Stimulated activated naive CD4-positive, alpha-beta T cell treated with Interleukin-2 at 50 U/mL for 16 hours (primary cell): Measurements from ENCODE around the gene PTPN7.
"Not testable (repeated sequence)": the region's sequence is repeated elsewhere in the genome, so short reads cannot be mapped to it uniquely, and the experiment has no call there.

Experiments used
- DNase-seq: peaks from one replicate; lab custom pipeline; 2025; lab: John Stamatoyannopoulos, UW

The PTPN7 gene

DNA sequence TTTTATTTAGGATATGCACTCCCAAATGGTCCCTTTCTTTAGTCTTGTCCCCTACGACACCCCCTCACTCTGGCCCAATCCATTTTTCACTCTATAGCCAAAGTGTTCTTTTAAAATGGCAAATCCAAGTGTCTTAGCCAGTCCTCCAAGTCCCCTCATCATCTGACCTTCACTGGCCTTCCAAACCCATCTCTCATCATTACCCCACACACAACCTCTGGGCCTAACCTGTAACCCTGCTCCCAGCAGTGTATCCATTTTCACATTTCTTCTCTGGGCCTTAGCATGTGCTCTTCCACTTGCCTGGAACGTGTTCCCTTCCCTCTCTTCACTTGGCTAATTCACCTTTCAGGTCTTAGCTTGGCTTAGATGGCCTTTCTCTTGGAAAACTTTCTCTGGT is 9.4 kb downstream of the PTPN7 start:
- no peak for DNase-seq

GRCh38 chr1:202150602-202151001 is 9.8 kb downstream of the PTPN7 start:
- DNase-seq: no peak

DNA sequence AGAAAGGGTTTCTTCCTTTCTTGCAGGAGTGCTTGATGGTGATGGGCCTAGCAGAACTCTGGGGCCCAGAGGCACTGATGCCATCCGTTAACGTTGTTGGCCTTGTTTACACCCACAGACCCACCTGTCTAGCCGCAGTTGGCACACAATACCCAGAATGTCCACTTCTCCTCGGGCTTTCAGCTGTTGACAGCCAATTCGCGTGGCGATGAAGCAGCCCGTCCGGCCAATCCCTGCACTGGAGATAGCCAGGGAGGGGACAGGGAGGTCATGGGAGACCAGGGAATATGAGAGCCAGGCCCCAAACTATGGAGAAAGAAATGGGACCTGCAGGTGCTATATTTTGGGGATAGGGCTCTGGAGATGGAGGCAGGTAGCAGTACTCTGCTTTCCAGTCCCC is 10.2 kb downstream of the PTPN7 start:
- no peak for DNase-seq

DNA sequence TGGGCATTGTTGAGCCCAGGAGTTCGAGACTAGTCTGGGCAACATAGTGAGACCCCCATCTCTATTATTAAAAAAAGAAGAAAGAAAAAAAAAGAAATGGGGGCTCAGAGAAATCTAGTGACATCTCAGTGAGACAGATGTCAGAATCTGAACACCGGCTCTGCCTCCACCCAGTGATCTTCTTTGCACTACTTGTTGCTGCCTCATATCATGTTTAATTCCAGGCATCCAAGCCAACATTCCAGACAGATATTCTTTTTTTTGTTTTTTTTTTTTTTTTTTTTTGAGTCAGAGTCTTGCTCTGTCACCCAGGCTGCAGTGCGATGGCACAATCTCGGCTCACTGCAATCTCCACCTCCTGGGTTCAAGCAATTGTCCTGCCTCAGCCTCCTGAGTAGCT is 10.8 kb downstream of the PTPN7 start:
- no peak for DNase-seq

- no peak for DNase-seq
These were observed 12.0 kb downstream of the PTPN7 start for GRCh38 chr1:202148391-202148790.

DNA sequence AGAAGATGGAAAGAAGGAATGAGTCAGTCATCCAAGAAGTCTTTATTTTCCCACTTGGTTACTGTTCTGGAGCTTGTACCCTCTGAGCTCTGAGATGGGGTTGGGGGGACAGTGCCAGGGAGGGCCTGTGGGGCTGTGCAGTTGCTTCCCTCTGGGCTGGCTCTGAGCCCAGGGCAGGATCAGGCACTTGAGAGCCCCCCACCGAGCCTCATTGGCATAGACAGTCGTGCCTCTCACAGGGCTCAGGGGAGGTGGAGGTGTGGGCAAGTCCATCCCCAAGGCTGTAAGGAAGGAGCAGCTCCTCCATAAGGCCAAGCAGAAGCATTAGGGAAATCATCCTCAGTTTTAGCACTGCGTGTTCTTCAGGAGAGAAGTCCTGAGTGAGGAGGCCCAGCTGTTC is 13.4 kb downstream of the PTPN7 start:
- no peak for DNase-seq

DNA sequence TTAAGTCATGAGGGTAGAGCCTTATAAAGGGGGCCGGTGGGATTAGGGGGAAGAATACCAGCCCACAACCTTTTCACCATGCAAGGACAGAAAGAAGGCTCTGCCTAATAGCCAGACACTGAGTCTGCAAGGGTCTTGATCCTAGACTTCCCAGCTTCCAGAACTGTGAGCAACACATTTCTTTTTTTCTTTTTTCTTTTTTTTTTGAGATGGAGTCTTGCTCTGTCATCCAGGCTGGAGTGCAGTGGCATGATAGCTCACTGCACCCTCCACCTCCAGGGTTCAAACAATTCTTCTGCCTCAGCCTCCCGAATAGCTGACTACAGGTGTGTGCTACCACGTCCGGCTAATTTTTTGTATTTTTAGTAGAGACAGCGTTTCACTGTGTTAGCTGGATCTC is 14.1 kb downstream of the PTPN7 start:
- DNase-seq: no peak

GRCh38 chr1:202145744-202146140 is 14.7 kb downstream of the PTPN7 start:
- DNase-seq: not testable (repeated sequence)

- DNase-seq: peak; percentile 30
These were observed 15.2 kb downstream of the PTPN7 start for GRCh38 chr1:202145068-202145743.

DNA sequence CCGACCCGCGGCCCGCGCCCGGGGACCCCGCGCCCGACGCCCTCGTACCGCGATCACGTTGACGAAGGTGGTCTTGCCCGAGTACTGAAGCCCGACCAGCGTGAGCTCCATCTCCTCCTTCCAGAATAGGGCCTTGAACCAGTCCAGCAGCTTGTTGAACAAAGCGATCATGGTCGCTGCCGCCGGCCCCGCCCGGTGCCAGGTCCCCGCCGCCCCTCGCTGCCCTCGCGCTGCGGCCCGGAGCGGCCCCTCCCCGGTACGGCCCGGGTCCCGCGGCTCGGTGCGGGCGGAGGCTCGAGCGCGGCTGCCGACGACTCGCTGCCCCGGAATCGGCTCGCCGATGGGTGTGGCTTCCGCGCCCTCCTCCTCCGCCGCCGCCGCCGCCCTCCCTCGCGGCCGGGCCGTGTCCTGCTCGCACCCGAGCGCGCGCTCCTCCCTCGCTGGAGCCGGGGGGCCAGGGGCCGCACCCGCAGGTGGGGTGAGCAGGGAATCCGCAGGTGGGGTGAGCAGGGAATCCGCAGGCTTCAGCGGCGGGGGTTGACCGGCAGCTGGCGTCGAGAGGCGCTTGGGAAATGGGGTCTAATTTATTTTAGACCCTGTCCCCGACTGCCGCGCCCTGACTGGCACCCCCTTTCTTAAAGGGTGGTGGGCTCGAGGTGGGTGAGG is 15.9 kb downstream of the PTPN7 start, which contains the start of gene ARL8A:
TSS of gene ARL8A (minus strand) at position 336 of the 666 bp plus-strand sequence. CDS start at position 171, 165 bp downstream.
- DNase-seq: peak; percentile 66

DNA sequence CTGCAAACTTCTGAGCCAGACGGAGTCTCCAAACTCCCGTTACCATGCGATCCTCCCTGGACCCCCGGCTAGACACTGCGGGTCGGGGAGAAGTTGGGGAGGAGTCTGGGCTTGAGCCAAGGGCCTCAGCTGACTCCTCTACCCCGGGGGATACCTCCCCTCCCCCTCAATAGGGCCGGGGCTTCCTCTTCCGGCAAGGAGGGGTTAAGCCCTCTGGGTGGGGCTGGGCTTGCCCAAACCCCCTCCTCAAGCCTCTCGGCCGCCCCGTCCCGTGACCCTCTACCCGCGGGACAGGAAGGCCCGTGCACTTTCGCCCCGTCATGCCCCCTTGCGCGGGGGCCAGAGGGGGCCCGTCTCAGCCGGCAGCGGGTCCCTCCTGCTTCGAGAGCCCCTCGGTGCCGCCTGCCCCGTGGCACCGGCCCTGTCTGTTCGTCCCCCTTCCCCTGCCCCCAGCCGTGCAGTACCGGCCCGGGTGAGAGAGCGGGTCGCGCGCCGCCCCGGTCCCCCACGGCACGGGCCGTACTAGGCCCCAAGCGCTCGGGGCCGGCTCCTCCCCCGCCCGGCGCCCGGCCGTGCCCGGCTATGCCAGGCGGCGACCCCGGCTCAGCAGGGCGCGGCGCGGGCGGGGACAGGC is 16.5 kb downstream of the PTPN7 start:
- DNase-seq: peak; percentile 14

DNA sequence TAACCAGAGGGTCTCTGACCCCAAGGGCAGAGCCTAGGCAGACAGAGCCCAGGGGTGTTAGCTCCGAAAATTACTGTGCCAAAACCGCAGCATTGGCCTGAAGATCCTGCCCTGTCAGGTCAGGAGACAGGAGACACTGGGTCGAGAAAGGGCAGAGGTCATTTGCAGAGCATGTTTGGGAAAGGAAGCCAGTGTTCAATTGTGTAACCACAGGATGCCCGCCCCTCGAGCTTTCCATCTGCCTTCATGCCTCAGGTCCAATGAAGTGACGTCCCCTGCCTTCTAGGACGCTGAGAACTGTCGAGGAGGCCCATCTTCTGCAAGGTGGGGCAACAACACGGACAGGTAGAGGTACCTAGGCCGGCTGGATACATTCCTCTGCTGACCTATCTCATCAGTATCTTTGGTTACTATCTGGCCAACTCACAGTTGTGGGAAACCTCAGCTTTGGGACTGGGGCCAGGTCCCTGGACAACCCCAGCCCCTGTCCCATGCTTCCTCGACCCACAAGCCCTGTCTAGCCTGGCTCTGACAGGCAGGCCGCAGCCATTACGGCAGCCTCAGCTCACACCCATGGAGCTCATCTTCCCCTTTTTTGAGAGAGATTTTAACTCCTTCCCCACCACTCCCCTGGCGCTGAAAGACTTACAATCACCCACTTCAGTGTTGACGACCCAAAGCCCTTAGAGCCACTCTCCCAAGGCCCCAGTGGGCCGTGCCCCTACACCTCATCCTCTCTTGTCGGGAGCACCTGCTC is 17.2 kb downstream of the PTPN7 start:
- DNase-seq: no peak

GRCh38 chr1:202141468-202141867 is 18.9 kb downstream of the PTPN7 start:
- not testable (repeated sequence) for DNase-seq

DNA sequence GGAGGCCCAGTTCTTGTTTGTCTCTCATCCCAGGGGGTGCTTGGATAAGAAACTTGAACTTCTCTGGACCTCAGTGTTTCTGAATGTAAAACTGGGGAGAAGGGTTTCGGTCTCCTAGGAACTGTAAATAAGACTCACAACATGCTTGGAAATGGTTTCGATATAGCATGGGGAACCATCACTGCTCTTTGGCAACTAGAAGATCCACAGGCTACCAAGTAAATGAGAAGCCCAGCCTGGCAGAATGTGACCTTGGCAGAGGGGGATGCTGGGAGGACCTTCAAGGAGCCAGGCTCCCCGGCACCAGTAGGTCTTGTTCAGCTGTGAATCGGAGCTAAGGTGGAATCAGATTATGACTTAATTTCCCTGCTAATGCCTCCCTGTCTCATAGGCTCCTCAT is 19.6 kb downstream of the PTPN7 start:
- no peak for DNase-seq

- peak; percentile 16 for DNase-seq
These were observed 25.1 kb downstream of the PTPN7 start for GRCh38 chr1:202135221-202135721.

GRCh38 chr1:202134645-202135172 is 25.7 kb downstream of the PTPN7 start:
- DNase-seq: no peak

DNA sequence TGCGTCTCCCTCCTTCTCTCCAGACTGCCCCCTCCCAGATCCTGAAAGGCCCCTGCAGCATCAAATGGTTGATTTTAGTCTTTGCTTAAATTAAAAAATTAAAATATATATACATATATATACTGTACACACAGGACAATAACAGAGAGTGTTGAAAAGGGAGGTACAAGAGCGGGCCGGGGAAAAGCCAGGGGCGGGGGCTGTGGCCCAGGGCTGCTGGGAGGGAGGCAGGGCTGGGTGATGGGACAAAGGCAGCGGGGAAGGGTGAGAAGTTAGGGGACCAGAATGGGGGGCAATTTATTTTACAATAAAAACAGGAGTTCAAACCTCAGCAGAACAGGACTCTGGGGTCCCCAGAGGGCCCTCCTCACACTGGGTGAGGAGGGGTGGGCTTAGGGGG is 26.4 kb downstream of the PTPN7 start:
- DNase-seq: no peak

DNA sequence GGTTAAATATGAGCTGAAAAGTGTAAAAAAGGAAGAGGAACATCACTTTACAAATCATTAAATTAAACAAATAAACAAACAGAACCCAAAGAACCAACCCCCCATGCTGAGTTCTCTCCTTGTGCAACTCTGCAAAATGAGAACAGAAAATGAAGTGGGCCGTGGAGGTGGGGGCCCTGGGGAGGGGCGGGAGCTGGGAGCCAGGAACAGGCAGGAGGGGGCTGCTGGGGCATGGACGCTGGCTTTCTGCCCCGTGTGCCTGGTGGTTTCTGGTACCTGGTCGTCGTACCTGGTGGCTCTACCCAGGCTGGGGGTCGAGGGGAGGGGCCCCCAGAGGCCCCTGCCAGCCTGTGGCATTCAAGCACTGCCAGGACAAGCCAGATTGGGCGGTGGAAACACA is 26.9 kb downstream of the PTPN7 start:
- no peak for DNase-seq

- DNase-seq: no peak
These were observed 27.4 kb downstream of the PTPN7 start for GRCh38 chr1:202133001-202133400.

- DNase-seq: no peak
These were observed 28.2 kb downstream of the PTPN7 start for GRCh38 chr1:202131956-202132821.
